NB4 (cell line): ENCODE measurements around the gene POSTN.

ENCODE experiments used
- CTCF ChIP-seq: IDR thresholded peaks from one replicate; pipeline ENCODE4 v1.5.1; 2012; ENCODE audit warnings: low read depth, low read length
- MAX ChIP-seq: IDR thresholded peaks from 2 replicates; pipeline ENCODE4 v1.6.1; 2011; ENCODE audit warnings: low read depth, low read length
- MYC ChIP-seq: IDR thresholded peaks from 2 replicates; pipeline ENCODE4 v1.6.1; 2011; ENCODE audit warnings: low read depth, low read length
- POLR2A ChIP-seq: IDR thresholded peaks from 2 replicates; pipeline ENCODE4 v1.6.1; 2011; ENCODE audit warnings: mild to moderate bottlenecking; ENCODE audit not compliant: insufficient read length; ENCODE audit errors: extremely low read depth

GRCh38 chr13:37534181-37534580 lies 64.4 kb downstream of the POSTN start:
- TF ChIP-seq CTCF (no peak), MAX (no peak), POLR2A (no peak), MYC (no peak)
